ENCODE data around the gene TOP2A.
A peak's percentile ranks its signal among the peaks of the same experiment; 100 is the strongest.
"Not testable (repeated sequence)": the region's sequence is repeated elsewhere in the genome, so short reads cannot be mapped to it uniquely, and the experiment has no call there.

The TOP2A gene

GRCh38 chr17:40419559-40420331, 2.0 kb upstream of the TOP2A start:
- TF ChIP-seq CTCF (IDR thresholded peaks at IDR 0.05; ENCODE audit: control extremely low read depth, extremely low read depth, low read depth, missing control alignments): no peak
- ChIA-PET POLR2A (no interaction called here), CTCF (interaction anchor here (0.8 to 2.7 kb wide), 8 partner anchors 9 to 113 kb away, joined by 3 to 12 read pairs (median 4); no protein-coding TSS in a partner anchor)
- DNase-seq (ENCODE audit: extremely low spot score): no peak

- no peak for TF ChIP-seq CTCF (IDR thresholded peaks at IDR 0.05; ENCODE audit: control extremely low read depth, extremely low read depth, low read depth, missing control alignments)
- ChIA-PET POLR2A (interaction anchor here (0.6 to 1.3 kb wide), 4 partner anchors 115 to 143 kb away, joined by 3 to 5 read pairs (median 3); no protein-coding TSS in a partner anchor), CTCF (interaction anchor here (0.7 to 4.6 kb wide), 11 partner anchors 7 to 197 kb away, joined by 3 to 53 read pairs (median 6); no protein-coding TSS in a partner anchor)
- DNase-seq (ENCODE audit: extremely low spot score): no peak
Measured at GRCh38 chr17:40418428-40418706, 671 bp upstream of the TOP2A start.

- POLR2A ChIA-PET: interaction anchor here (0.5 to 1.3 kb wide), 6 partner anchors 12 to 250 kb away, joined by 3 to 6 read pairs (median 4); no protein-coding TSS in a partner anchor
- CTCF ChIA-PET: interaction anchor here (1.0 to 4.6 kb wide), 16 partner anchors 8 to 198 kb away, joined by 3 to 53 read pairs (median 6); no protein-coding TSS in a partner anchor
- DNase-seq (ENCODE audit: extremely low spot score): peak; percentile 38
- peak; percentile 13 for TF ChIP-seq CTCF (IDR thresholded peaks at IDR 0.05; ENCODE audit: control extremely low read depth, extremely low read depth, low read depth, missing control alignments)
Measured at GRCh38 chr17:40417258-40417608, 463 bp downstream of the TOP2A start.

- TF ChIP-seq CTCF (IDR thresholded peaks at IDR 0.05; ENCODE audit: control extremely low read depth, extremely low read depth, low read depth, missing control alignments): no peak
- no peak for DNase-seq (ENCODE audit: extremely low spot score)
- ChIA-PET CTCF (interaction anchor here (0.9 to 4.6 kb wide), 18 partner anchors 7 to 143 kb away, joined by 3 to 53 read pairs (median 7); partner anchors contain the start of gene IGFBP4), POLR2A (no interaction called here)
Measured at GRCh38 chr17:40416671-40417070, 1.0 kb downstream of the TOP2A start.

- peak; percentile 56 for DNase-seq (ENCODE audit: extremely low spot score)
- CTCF ChIA-PET: interaction anchor here (0.9 to 4.6 kb wide), 17 partner anchors 8 to 145 kb away, joined by 3 to 53 read pairs (median 4); partner anchors contain the start of gene IGFBP4
- POLR2A ChIA-PET: no interaction called here
- peak; percentile 46 for TF ChIP-seq CTCF (IDR thresholded peaks at IDR 0.05; ENCODE audit: control extremely low read depth, extremely low read depth, low read depth, missing control alignments)
Measured at GRCh38 chr17:40415390-40415789, 2.3 kb downstream of the TOP2A start.

GRCh38 chr17:40414312-40414711, 3.4 kb downstream of the TOP2A start:
- POLR2A ChIA-PET; DNase-seq (ENCODE audit: extremely low spot score): not testable (repeated sequence)
- CTCF ChIA-PET: interaction anchor here (0.9 to 4.9 kb wide), 14 partner anchors 8 to 146 kb away, joined by 3 to 53 read pairs (median 8); partner anchors contain the start of gene IGFBP4

GRCh38 chr17:40412880-40413279, 4.8 kb downstream of the TOP2A start:
- no peak for TF ChIP-seq CTCF (IDR thresholded peaks at IDR 0.05; ENCODE audit: control extremely low read depth, extremely low read depth, low read depth, missing control alignments)
- DNase-seq (ENCODE audit: extremely low spot score): no peak
- ChIA-PET CTCF (interaction anchor here (0.9 to 7.1 kb wide), 9 partner anchors 9 to 147 kb away, joined by 3 to 47 read pairs (median 5); no protein-coding TSS in a partner anchor), POLR2A (no interaction called here)
